SK-N-MC (cell line): Measurements from ENCODE around the gene LRP3.

Experiments
- EZH2 ChIP-seq: fragments of 200-600 bp; sonication (generic); IDR thresholded peaks from one replicate; pipeline ENCODE4 v1.6.1; 2017; ENCODE audit warnings: antibody characterized with exemption
- FOXP2 ChIP-seq: optimal IDR thresholded peaks from 2 replicates; pipeline ENCODE3; 2011; ENCODE audit warnings: mild to moderate bottlenecking, moderate library complexity; ENCODE audit not compliant: insufficient read depth; ENCODE audit errors: extremely low read length, control extremely low read depth
- POLR2AphosphoS5 ChIP-seq: IDR thresholded peaks from 2 replicates; pipeline ENCODE4 v1.6.1; 2012; ENCODE audit warnings: mild to moderate bottlenecking, low read depth, low read length, borderline replicate concordance

GRCh38 chr19:33245948-33246708 lies 52.0 kb downstream of the LRP3 start:
- no peak for TF ChIP-seq POLR2AphosphoS5
- TF ChIP-seq EZH2: no peak
- no peak for TF ChIP-seq FOXP2
